HCT116 (cell line): ENCODE data around the gene PET117.

Experiments
- ELF1 ChIP-seq: IDR thresholded peaks from 2 replicates; pipeline ENCODE4 v1.6.1; 2012; ENCODE audit warnings: low read depth, borderline replicate concordance
- JUND ChIP-seq: IDR thresholded peaks from 2 replicates; pipeline ENCODE4 v1.6.1; 2012
- POLR2A ChIP-seq: IDR thresholded peaks from 2 replicates; pipeline ENCODE4 v1.7.0; 2011; ENCODE audit warnings: borderline replicate concordance; ENCODE audit not compliant: insufficient read depth, insufficient read length; ENCODE audit errors: extremely low read depth
- POLR2AphosphoS5 ChIP-seq: IDR thresholded peaks from 2 replicates; pipeline ENCODE4 v1.6.1; 2011; ENCODE audit warnings: mild to moderate bottlenecking, low read depth, low read length, moderate library complexity
- RAD21 ChIP-seq: IDR thresholded peaks from 2 replicates; pipeline ENCODE4 v1.6.1; 2012; ENCODE audit warnings: low read depth, mild to moderate bottlenecking
- SIN3A ChIP-seq: IDR thresholded peaks from 2 replicates; pipeline ENCODE4 v1.6.1; 2012; ENCODE audit warnings: low read depth
- ZFX ChIP-seq: fragments of 450-650 bp; IDR thresholded peaks from 2 replicates; pipeline ENCODE4 v1.6.1; 2017
- TF ChIP-seq, protein P1 (sequence below), 3 experiments: fragments of 200-600 bp in 1 of 3; sonication (generic) in 1 of 3; IDR thresholded peaks in 2 of 3; conservative IDR thresholded peaks in 1 of 3; 2 replicates each; pipeline ENCODE4 v1.5.1; 2012 to 2017; ENCODE audit warnings: low read depth in 2 of 3, low read length in 2 of 3, antibody characterized with exemption in 1 of 3, borderline replicate concordance in 1 of 3, control low read depth in 1 of 3, mild to moderate bottlenecking in 1 of 3, mixed read lengths in 1 of 3, mixed run types in 1 of 3, moderate library complexity in 1 of 3; ENCODE audit not compliant: insufficient read depth in 1 of 3
- TF ChIP-seq, protein P2 (sequence below): IDR thresholded peaks from 2 replicates; pipeline ENCODE4 v1.6.1; 2012; ENCODE audit warnings: low read depth

DNA sequence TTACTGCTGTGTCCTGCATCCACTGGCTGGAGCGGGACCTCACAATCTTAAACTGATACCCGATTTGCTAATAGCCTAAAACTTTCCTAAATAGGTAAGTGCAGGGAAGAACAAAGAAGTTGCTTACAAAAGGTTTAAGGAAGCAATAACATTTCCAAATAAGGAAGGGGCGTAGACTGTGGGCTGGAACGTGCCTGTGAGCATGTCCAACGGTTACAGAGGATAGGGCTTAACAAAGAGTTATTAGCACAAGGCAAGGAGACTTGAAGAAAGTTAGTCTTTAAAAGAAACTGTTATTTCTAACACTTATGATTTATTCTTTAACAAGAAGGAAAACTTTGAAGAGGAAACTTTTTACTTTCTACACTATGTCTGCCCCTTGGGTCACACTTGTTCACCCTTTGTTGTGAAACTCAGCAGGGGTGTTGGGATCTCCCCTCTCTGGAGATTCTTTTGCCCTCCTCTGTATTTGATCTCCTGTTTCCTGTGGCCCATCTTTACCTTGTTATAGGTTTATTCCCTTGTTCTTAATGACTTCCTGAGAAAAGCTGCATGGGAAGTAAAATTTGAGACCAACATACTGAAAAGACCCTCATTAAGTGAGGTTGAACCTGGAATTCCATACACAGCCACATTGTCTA, 28.7 kb downstream of the PET117 start:
- no peak for TF ChIP-seq JUND
- TF ChIP-seq ELF1, result no peak
- TF ChIP-seq, protein P1, sequence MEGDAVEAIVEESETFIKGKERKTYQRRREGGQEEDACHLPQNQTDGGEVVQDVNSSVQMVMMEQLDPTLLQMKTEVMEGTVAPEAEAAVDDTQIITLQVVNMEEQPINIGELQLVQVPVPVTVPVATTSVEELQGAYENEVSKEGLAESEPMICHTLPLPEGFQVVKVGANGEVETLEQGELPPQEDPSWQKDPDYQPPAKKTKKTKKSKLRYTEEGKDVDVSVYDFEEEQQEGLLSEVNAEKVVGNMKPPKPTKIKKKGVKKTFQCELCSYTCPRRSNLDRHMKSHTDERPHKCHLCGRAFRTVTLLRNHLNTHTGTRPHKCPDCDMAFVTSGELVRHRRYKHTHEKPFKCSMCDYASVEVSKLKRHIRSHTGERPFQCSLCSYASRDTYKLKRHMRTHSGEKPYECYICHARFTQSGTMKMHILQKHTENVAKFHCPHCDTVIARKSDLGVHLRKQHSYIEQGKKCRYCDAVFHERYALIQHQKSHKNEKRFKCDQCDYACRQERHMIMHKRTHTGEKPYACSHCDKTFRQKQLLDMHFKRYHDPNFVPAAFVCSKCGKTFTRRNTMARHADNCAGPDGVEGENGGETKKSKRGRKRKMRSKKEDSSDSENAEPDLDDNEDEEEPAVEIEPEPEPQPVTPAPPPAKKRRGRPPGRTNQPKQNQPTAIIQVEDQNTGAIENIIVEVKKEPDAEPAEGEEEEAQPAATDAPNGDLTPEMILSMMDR (IDR thresholded peaks at IDR 0.05 in 2 of 3, conservative IDR thresholded peaks at IDR 0.05 in 1 of 3; ENCODE audit: borderline replicate concordance in 1 of 3, insufficient read depth in 1 of 3, low read depth in 2 of 3, low read length in 2 of 3), result no peak
- TF ChIP-seq POLR2A, result no peak
- no peak for TF ChIP-seq POLR2AphosphoS5
- no peak for TF ChIP-seq RAD21
- TF ChIP-seq, protein P2, sequence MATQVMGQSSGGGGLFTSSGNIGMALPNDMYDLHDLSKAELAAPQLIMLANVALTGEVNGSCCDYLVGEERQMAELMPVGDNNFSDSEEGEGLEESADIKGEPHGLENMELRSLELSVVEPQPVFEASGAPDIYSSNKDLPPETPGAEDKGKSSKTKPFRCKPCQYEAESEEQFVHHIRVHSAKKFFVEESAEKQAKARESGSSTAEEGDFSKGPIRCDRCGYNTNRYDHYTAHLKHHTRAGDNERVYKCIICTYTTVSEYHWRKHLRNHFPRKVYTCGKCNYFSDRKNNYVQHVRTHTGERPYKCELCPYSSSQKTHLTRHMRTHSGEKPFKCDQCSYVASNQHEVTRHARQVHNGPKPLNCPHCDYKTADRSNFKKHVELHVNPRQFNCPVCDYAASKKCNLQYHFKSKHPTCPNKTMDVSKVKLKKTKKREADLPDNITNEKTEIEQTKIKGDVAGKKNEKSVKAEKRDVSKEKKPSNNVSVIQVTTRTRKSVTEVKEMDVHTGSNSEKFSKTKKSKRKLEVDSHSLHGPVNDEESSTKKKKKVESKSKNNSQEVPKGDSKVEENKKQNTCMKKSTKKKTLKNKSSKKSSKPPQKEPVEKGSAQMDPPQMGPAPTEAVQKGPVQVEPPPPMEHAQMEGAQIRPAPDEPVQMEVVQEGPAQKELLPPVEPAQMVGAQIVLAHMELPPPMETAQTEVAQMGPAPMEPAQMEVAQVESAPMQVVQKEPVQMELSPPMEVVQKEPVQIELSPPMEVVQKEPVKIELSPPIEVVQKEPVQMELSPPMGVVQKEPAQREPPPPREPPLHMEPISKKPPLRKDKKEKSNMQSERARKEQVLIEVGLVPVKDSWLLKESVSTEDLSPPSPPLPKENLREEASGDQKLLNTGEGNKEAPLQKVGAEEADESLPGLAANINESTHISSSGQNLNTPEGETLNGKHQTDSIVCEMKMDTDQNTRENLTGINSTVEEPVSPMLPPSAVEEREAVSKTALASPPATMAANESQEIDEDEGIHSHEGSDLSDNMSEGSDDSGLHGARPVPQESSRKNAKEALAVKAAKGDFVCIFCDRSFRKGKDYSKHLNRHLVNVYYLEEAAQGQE, result no peak
- TF ChIP-seq ZFX, result no peak
- no peak for TF ChIP-seq SIN3A
